GM18499 (cell line): Measurements from ENCODE around the gene ACOT7.

Experiments
- ATAC-seq: cut with Tn5 transposase; IDR thresholded peaks from one replicate; pipeline ENCODE4 v1.9.1; 2021; ENCODE audit warnings: moderate number of reproducible peaks; ENCODE audit not compliant: insufficient read depth, unreplicated experiment

ACOT7 gene

DNA sequence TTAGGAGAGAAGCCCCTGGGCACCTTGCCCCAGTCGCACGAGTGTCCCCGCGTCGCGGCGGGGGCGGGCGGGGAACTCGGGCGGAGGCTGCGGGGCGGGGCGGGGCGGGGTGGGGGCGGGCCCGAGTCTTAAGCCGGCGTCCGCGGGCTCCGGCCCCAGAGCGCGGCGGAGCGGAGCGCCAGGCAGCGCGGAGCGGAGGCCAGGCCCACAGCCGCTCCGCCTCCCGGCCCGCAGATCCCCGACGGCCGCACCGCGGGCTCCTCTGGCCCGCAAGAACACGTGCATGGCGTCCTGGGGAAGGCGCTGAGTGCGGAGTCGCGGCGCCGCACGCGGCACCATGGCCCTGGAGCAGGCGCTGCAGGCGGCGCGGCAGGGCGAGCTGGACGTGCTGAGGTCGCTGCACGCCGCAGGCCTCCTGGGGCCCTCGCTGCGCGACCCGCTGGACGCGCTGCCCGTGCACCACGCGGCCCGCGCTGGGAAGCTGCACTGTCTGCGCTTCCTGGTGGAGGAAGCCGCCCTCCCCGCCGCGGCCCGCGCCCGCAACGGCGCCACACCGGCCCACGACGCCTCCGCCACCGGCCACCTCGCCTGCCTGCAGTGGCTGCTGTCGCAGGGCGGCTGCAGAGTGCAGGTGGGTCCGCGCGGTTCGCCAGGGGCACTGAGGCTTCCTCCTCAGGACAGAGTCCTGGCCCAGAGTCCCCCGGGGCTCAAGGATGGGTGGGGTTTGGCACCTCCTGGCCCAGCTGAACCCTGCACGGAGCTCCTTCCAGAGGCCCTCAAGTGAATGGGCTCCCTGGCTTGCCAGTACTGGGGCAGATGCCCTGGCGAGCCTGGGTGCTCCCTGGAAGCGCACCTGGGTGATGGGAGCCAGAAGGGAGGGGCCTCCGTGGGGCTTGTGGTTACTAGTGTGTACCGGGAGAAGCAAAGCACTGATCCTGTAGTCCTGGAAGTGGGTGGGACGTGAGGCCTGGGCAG is 31.3 kb upstream of the ACOT7 start, which contains the start of gene ESPN:
TSS of gene ESPN (plus strand) at position 158 of the 975 bp plus-strand sequence. CDS start at position 338, 180 bp downstream.
- no peak for ATAC-seq

DNA sequence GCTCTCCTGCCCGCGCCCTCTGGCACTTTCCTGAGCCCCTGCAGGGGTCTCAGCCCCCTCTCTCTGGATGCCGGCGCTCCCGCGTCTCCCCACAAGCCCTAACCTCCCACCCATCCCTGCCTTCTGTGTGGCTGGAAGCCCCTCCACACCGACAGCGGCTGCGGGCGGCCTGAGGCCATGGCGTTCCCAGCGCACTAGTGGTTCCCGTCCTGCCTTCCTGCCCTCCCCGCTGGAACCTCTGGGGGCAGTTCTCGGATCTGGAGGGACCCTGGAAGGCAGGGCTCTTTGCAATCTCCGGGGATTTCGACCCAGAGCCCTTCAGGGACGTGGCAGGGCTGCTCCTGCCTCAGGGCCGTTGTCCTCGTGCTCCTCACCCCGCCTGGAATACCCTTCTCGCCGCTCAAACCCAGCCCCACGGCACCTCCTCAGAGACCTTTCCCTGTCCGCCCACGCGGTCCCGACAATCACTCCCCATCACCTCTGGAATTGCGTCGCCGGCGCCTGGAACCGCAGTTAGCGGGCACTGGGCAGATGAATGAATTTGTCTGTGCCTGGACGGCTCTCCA is 30.5 kb upstream of the ACOT7 start:
- no peak for ATAC-seq

DNA sequence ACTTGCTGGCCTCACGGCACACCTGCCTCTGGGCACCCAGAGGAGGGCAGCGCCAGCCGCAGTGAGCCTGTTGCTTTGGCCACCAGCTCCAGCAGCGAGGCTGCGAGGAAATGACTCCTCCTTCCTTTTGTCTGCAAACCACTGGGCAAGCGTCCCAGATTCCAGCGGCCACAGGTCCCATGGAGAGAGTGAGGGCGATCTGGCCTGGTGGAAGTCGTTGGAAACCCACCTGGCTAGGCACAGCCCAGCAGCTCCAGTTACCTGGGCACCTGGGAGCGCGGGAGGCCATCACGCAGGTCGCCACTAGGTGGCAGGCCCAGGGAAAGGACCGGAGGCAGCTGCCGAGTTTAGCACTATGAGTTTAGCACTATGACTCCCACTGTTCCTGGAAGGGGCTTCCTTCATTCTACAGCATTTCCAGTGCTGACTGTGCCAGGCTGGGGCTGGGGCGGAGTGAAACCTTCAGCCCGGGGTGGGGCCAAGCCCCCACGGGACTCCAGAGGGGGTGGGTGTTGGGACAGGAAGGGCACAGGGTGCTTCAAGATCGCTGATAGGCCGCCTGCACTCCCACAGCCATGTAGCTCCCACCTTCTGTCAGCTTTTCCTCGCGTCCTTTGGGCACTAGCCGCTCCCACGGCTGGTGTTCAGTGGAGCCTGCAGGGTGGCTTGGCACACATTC is 29.9 kb upstream of the ACOT7 start:
- no peak for ATAC-seq

GRCh38 chr1:6421266-6421665 is 27.7 kb upstream of the ACOT7 start:
- ATAC-seq = no peak

DNA sequence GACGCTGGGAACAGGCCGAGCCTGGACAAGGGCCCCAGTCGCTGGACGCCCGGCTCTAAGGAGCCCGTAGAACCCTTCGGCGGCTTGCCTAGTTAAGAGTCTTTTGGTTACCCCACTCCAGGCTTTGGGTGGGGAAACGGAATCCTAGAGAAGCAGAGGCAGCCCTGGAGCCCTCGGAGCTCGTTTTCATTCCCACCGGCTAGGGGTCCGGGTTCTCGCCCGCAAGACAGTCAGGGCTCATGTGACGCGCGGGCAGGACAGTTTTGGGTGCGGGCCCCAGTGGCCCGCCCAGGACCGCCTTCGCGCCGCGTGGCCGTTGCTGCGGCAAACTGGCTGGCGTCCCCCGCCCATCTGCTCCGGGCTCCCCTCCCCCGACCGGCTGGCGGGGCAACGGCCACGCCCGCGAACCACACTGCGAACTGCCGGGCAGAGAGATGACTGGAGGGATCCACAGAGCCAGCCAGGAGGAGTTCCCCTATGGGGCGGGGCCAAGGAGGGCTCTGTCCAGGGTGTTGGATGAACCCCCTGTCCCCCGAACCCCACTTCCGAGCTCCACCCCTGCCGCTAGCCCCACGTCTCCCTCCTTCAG is 27.0 kb upstream of the ACOT7 start:
- no peak for ATAC-seq

DNA sequence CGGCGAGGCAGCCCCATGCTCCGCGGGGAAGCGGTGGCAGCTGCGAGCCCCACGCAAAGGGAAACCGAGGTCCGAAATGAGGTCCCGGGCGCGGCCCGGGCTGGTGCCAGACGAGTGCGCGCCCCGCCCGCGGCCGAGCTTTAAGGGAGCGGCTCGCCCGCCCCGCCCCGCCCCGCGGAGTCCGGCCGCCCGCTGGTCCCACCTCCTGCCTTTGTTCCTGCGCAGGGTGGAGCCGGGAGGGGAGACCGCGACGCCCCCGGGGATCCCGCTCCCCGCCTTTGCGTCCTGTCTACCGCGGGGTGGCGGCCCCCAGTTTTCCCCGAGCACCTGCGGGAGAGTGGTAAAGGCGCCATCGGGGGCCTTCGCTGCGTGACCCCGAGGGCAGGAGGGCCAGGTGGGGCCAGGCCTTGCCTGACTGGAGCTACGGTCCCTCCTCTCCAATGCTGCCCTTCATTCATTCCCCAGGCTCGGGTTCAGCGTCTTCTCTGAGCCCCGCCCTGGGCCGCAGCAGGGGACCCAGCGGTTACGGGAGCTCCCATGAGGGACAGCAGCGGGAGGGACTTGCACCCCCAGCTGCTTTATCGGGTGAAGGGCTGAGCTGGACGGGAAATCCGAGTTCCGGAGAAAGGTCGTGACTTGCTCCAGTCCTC is 26.4 kb upstream of the ACOT7 start, which contains the start of gene HES2:
TSS of gene HES2 (minus strand) at position 116 of the 650 bp plus-strand sequence. CDS start at position 17, 99 bp downstream.
- no peak for ATAC-seq

DNA sequence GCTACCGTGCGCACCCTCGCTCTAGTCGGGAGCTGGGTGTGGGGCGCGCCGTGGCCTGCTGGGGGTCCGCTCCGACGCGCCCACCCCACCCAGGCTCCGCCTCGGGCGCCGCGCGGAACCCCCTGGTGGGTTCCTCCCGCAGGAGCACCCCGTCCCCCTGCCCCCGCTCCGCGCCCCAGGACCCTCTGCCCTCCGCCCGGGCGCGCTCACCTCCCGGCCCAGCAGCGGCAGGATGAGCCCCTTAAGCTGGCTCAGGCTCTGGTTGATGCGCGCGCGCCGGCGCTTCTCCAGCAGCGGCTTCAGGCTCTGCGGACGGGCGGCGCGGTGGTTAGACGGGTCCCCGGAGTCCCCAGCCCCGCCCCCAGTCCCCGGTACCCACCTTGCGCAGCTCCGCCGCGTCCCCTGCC is 25.8 kb upstream of the ACOT7 start:
- no peak for ATAC-seq

DNA sequence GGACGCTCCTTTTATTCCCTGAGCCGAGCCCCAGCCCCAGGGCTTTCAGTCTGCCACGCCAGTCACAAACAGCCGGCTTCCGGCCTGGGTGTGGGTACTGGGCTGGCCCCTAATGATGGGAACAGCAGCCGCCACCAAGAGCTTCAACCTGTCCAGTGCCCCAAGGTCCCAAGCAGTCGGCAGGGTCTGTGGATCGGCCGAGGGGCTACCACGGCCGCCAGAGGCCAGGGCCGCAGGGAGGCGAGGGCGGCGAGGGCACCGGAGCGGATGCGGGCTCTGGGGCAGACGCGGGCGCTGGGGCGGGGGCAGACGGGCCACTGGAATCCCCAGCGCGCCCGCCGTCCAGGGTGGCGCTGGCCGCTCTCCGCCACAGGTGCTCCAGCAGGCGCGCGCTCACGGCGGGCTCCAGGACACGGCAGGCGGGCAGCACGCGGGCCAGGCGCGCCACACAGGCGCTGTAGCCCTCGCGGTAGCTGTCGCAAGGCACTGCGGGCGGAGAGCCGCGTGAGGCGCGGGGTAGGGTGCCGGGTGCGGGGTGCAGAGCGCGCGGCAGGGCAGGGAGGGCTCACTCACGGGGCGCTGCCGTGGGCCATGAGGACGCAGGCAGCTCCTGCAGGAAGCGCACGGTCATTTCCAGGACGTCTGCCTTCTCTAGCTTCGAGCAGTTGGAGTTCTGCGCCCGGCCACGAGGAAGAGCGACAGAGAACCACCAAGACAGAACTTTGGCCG is 25.3 kb upstream of the ACOT7 start:
- ATAC-seq = no peak

- ATAC-seq = no peak
These were observed 24.5 kb upstream of the ACOT7 start for GRCh38 chr1:6417961-6418667.

- no peak for ATAC-seq
These were observed 23.3 kb upstream of the ACOT7 start for GRCh38 chr1:6416906-6417305.

DNA sequence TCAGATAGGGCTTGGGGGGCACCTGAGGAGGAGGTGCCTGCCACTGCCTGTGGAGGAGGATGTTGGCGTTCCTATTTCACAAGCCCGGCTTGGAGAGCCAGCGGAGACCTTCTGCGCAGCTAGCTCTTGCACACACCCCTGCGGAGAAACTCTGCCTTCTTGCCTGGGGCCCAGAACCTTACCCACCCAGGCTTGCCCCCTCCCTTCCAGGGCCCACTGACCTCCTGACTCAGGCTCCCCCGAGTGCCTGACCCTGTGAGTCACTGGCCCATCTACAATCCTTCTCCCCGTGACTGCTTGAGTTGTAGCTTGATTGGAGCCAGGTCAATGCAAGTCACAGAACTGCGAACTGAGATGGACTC is 22.7 kb upstream of the ACOT7 start:
- no peak for ATAC-seq

DNA sequence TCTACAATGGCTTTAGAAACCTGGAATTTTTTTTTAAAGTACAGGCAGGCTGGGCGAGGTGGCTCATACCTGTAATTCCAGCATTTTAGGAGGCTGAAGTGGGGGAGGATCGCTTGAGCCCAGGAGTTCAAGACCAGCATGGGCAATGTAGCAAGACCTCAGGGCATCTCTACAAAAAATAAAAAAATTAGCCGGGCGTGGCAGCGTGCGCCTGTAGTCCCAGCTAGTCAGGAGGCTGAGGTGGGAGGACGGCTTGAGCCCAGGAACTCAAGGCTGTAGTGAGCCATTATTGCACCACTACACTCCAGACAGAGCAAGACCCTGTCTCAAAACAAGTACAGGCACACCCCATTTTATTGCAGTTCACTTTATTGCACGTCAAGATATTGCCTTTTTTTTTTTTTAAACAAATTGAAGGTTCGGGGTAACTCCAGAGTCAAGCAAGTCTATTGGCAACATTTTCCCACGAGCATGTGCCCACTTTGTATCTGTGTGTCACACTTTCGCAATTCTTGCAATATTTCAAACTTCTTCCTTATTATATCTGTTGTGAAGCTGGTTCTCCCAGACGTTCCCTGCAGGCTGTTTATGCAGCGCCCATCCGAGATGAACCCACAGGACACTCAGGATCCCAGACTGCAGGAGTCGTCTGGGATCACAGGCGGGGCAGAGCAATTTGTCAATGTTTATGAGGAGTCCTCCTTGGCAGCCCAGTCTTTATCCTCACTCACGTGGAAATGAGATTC is 21.5 kb upstream of the ACOT7 start:
- no peak for ATAC-seq

GRCh38 chr1:6414443-6414844 is 20.9 kb upstream of the ACOT7 start:
- ATAC-seq = no peak

GRCh38 chr1:6412896-6413295 is 19.3 kb upstream of the ACOT7 start:
- ATAC-seq = no peak

DNA sequence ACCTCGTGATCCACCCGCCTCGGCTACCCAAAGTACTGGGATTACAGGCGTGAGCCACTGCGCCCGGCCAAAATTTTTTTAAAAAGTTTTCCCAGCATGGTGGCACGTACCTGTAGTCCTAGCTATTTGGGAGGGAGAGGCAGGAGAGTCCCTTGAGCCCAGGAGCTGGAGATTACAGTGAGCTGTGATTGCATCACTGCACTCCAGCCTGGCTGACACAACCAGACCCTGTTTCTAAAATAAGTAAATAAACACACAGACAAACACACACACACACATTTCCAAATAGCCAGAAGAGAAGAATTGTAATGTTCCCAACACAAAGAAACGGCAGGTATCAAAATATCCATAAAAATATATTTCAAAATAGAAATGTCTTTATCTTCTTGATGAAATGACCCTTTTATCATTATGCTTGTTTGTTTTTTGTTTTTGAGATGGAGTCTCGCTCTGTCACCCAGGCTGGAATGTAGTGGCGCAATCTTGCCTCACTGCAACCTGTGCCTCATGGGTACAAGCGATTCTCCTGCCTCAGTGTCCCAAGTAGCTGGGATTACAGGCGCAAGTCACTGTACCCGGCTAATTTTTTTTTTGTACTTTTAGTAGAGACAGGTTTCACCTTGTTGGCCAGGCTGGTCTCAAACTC is 16.8 kb upstream of the ACOT7 start:
- no peak for ATAC-seq

DNA sequence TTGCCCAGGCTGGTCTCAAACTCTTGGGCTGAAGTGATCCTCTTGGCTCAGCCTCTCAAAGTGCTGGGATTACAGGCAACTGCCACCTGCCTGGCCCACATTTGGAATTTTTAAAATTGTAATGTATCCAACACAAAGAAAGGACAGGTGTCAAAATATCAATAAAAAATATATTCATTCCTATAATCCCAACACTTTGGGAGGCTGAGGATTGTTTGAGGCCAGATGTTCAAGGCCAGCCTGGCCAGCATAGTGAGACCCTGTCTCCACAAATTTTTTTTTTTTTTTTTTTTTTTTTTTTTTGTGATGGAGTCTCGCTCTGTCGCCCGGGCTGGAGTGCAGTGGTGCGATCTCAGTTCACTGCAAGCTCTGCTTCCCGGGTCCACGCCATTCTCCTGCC is 16.2 kb upstream of the ACOT7 start:
- ATAC-seq = no peak

DNA sequence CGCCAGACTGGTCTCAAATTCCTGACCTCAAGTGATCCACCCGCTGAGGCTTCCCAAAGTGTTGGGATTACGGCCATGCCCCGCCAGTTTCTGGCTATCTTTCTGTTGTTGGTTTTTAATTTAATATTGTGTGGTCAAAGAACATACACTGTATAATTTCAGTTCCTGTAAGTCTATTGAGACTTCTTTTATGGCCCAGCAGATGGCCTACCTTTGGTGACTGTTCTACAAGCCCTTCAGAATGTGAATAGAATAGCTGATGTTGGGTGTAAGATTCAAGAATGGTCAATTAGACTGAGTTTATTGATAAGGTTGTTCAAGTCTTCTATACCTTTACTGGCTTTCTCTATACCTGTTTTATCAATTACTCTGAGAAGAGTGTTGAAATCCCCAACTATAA is 15.5 kb upstream of the ACOT7 start:
- ATAC-seq = no peak

DNA sequence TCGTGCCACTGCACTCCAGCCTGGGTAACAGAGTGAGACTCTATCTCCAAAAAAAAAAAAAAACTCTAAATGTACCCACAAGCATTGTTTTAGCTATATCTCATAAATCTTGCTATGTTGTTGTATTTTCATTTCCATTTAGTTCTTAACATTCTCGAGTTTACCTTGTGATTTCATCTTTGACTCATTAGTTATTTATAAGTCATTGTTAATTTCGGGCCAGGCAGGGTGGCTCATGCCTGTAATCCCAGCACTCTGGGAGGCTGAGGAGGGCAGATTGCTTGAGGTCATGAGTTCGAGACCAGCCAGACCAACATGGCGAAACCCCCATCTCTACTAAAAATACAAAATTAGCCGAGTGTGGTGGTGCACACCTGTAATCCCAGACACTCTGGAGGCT is 14.5 kb upstream of the ACOT7 start:
- no peak for ATAC-seq
